ENCODE results near the gene UGT1A5.

GRCh38 chr2:233766416-233766815 lies 53.7 kb downstream of the UGT1A5 start:
- no peak for TF ChIP-seq CTCF (conservative IDR thresholded peaks at IDR 0.05; ENCODE audit: low read length)
- TF ChIP-seq EZH2phosphoT487 (IDR thresholded peaks at IDR 0.05; ENCODE audit: borderline replicate concordance): no peak
